ENCODE data around the gene CPNE2. TPM values are rescaled to one million over a fixed set of nuclear protein-coding genes. Genes with fewer than 3 reads are reported as not detected.

Gene CPNE2
- total RNA-seq, 4 donors from 2014 or later, result 27.4 to 56.5 (median 40.7) TPM

- no peak for TF ChIP-seq CTCF (IDR thresholded peaks at IDR 0.05; ENCODE audit: low read depth)
These were observed 40.6 kb upstream of the CPNE2 start for GRCh38 chr16:57051696-57052228.

GRCh38 chr16:57053206-57053605, 39.2 kb upstream of the CPNE2 start:
- TF ChIP-seq CTCF (IDR thresholded peaks at IDR 0.05; ENCODE audit: low read depth), result no peak

GRCh38 chr16:57054338-57054737, 38.0 kb upstream of the CPNE2 start:
- TF ChIP-seq CTCF (IDR thresholded peaks at IDR 0.05; ENCODE audit: low read depth), result no peak

GRCh38 chr16:57054771-57055170, 37.6 kb upstream of the CPNE2 start:
- TF ChIP-seq CTCF (IDR thresholded peaks at IDR 0.05; ENCODE audit: low read depth), result no peak

- no peak for TF ChIP-seq CTCF (IDR thresholded peaks at IDR 0.05; ENCODE audit: low read depth)
These were observed 36.7 kb upstream of the CPNE2 start for GRCh38 chr16:57055671-57056070.

- TF ChIP-seq CTCF (IDR thresholded peaks at IDR 0.05; ENCODE audit: low read depth), result no peak
These were observed 34.0 kb upstream of the CPNE2 start for GRCh38 chr16:57058291-57058861.

- TF ChIP-seq CTCF (IDR thresholded peaks at IDR 0.05; ENCODE audit: low read depth), result no peak
These were observed 31.9 kb upstream of the CPNE2 start for GRCh38 chr16:57060323-57061083.

Data from subcutaneous adipose tissue (tissue), 4 donors.